Mammary epithelial cell (primary cell): ENCODE measurements around the gene PPP2R3A.

Source experiments
- EZH2 ChIP-seq: IDR thresholded peaks from 2 replicates; pipeline ENCODE4 v1.6.1; 2012; ENCODE audit warnings: low read length, inconsistent platforms, borderline replicate concordance
- TF ChIP-seq, protein P1 (sequence below), 2 donors: IDR thresholded peaks in 1 of 2; conservative IDR thresholded peaks in 1 of 2; 2 replicates each; pipeline ENCODE4 v1.5.1; 2011 to 2012; ENCODE audit warnings: inconsistent platforms in 2 of 2, low read length in 2 of 2, mild to moderate bottlenecking in 2 of 2, control low read depth in 1 of 2, low read depth in 1 of 2; ENCODE audit not compliant: insufficient read depth in 1 of 2; ENCODE audit errors: extremely low read depth in 1 of 2

DNA sequence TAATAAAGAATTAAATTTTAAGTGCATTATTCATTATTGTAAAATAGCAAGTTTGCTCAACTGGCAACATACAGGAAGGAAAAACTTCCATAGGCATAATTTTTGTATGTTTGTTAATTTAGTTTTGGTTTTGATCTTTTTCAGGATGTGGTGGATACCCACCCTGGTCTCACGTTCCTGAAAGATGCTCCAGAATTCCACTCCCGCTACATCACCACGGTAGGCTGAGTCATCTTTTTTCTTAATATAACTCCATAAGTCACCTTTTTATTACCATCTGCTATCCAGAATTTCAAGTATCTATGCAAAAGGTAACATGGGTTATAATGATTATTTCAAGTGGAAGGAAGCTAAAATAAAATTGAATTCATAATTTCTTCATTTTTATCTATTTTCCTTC, 104.8 kb downstream of the PPP2R3A start:
- TF ChIP-seq, protein P1, sequence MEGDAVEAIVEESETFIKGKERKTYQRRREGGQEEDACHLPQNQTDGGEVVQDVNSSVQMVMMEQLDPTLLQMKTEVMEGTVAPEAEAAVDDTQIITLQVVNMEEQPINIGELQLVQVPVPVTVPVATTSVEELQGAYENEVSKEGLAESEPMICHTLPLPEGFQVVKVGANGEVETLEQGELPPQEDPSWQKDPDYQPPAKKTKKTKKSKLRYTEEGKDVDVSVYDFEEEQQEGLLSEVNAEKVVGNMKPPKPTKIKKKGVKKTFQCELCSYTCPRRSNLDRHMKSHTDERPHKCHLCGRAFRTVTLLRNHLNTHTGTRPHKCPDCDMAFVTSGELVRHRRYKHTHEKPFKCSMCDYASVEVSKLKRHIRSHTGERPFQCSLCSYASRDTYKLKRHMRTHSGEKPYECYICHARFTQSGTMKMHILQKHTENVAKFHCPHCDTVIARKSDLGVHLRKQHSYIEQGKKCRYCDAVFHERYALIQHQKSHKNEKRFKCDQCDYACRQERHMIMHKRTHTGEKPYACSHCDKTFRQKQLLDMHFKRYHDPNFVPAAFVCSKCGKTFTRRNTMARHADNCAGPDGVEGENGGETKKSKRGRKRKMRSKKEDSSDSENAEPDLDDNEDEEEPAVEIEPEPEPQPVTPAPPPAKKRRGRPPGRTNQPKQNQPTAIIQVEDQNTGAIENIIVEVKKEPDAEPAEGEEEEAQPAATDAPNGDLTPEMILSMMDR (conservative IDR thresholded peaks at IDR 0.05 in 1 of 2, IDR thresholded peaks at IDR 0.05 in 1 of 2; ENCODE audit: extremely low read depth in 1 of 2, insufficient read depth in 1 of 2, low read depth in 1 of 2, low read length in 2 of 2), result no peak
- no peak for TF ChIP-seq EZH2
